GM18511 (cell line): ENCODE data around the gene ZNF763.
"Not testable (repeated sequence)": the region's sequence is repeated elsewhere in the genome, so short reads cannot be mapped to it uniquely, and the experiment has no call there.

Experiments
- ATAC-seq: cut with Tn5 transposase; IDR thresholded peaks from one replicate; pipeline ENCODE4 v1.9.1; 2021; ENCODE audit warnings: mild to moderate bottlenecking, moderate library complexity; ENCODE audit not compliant: unreplicated experiment

Gene ZNF763

DNA sequence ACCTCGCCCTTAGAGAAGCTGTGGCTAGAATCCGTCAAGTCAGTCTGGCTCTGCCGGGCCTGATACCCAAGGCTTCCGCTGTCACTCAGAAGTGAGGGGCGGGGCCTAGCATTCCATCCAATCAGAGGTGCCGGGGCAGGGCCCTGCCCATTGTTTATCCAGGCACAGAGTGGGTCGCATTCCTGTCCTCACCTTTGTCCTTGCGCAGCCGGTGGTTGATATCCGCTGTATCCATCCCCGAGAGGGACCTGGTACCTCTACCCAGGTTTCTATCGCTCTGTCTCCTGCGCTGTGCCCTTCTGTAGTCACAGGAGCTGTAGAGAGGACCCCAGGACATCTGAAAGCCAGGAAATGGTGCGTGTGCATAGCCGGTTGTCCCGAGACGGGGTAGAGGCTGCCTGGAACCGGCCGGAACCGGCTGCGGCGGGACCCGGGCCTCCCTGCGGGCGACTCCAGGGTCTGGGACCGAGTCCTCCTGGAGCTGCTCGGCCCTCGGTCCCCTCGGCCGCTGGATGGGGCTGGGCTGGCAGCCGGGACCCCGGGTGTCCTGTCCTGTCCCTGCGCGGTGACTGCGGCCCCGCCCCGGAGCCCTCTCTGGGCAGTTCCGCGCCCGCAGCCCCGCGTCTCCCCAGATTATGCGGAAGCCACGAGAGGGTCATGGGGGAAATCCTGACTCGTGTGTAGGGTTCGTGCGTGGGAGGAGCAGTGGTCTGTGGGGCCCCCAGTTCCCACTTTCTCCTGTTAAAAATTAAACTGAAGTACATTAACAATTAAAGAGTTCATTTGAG is at the start of gene ZNF763:
ZNF763 (plus strand) TSS at position 183 of the 788 bp plus-strand sequence; CDS start at position 352, 169 bp downstream.
- peak; percentile 89 for ATAC-seq

DNA sequence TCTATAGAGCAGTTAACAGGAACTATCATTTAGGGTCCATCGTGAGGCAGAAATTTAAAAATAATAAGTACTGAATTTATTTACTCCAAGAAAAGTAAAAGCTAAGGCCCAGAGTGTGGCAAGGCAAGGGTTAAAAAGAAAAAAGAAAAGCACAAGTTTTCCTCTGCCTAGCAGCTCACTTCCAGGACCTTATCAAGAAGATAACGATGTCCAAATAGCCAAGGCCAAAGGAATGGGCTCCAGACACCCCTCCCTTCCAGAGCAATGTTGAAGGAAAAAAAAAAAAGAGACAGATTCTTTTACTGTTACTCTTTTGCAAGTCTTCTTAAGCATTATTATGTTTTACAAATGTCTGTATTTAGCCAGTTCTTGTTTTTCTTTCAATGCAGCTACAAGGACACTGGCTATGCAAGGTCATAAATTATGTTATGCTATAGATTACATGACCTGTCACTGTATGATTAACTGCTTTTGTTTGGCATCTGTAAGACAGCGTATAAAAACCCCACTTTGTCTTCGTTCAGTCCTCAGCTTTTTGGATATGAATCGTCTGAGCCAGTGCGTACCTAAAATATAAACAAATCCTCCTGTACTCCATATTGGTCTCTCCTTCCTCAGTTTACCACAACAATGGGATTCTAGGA is 42.9 kb upstream of the ZNF763 start:
- no peak for ATAC-seq

DNA sequence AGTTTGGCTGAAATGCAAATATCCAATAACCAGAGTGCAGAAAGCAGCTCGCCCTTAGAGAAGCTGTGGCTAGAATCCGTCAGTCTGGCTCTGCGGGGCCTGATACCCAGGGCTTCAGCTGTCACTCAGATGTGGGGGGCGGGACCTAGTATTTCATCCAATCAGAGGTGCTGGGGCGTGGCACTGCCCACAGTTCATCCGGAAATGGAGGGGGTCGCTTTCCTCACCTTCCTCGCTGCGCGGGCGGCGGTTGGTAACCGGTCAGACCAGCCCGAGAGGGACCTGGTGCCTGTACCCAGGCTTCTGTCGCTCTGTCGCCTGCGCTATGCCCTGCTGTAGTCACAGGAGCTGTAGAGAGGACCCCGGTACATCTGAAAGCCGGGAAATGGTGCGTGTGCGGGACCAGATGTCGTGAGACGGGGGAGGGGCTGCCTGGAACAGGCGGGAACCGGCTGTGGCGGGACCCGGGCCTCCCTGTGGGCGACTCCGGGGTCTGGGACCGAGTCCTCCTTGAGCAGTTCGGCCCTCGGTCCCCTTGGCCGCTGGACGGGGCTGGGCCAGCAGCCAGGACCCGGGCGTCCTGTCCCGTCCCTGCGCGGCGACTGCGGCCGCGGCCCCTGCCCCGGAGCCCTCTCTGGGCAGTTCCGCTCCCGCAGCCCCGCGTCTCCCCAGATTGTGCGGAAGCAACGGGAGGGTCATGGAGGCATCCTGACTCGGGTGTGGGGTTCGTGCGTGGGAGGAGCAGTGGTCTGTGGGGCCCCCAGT is 39.8 kb upstream of the ZNF763 start, which contains the start of gene ZNF700:
ZNF700 (plus strand) TSS at position 222 of the 765 bp plus-strand sequence; CDS start at position 326, 104 bp downstream.
- peak; percentile 88 for ATAC-seq

DNA sequence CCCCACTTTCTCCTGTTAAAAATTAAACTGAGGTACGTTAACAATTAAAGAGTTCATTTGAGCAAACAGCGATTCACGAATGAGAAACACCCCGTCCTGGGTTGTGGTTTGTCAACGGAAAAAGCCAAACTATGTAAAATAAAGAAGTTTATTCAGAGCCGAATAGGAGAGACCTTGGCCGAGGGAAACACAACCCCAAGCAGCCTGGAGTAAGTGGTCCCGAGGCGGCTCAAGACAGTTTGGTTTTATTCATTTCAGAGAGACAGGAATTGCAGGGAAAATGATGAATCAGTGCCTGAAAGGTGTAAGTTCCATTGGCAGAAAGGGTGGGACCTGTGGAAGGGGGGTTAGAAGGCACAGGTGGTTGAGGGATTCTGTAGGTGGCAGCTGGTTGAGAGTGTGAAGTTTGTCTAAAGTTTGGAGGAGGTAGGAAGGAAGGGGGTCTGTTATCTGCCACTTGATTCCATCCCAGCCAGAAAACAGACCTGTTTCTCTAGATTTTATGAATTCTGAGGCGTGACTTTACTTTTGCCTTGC is 39.1 kb upstream of the ZNF763 start:
- ATAC-seq, result not testable (repeated sequence)

DNA sequence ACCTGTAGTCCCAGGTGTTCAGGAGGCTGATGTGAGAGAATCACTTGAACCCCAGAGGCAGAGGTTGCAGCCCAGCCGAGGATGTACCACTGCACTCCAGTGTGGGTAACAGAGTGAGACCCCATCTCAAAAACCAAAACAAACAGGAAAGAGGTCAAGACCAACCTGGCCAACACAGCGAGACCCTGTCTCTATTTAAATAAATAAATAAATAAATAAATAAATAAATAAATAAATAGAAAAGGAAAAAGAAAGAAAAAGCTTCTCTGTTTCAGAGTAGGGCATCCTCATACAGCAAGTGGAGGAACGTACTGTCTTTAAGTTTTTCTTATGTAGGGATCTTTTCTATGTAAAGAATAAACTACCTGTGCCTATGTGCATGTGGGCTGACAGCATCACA is 37.6 kb upstream of the ZNF763 start:
- ATAC-seq, result no peak

DNA sequence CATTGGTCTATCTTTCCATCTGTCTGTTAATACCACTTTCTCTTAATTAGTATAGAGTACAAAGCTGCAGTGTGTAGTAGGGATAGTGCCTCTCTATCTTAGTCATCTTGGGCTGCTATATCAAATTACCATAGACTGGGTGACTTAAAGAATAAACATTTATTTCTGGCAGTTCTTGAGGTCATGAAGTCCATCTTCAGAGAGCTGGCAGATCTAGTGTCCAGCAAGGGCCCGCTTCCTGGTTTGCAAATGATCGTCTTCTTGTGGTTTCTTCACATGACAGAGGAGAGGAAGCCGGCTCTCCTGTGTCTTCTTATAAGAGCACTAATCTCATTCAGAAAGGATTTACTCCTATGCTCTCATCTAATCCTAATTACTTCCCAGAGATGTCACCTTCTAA is 33.8 kb upstream of the ZNF763 start:
- ATAC-seq, result no peak

DNA sequence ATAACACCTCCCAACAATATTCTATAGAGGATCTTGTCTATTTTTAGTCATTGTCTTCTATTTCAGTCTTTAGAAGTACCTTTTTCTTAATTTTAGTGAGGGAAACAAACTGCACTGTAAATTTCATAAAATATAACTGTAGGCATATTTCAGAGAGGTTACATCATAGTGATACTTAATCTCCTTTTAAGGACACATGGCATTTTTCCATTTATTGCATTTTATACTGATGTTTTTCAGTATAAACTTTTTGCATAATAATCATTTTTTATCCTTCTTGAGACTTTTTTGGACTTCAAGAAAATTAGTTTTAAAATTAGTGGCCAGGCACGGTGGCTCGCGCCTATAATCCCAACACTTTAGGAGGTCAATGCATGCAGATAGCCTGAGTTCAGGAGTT is 33.3 kb upstream of the ZNF763 start:
- no peak for ATAC-seq

DNA sequence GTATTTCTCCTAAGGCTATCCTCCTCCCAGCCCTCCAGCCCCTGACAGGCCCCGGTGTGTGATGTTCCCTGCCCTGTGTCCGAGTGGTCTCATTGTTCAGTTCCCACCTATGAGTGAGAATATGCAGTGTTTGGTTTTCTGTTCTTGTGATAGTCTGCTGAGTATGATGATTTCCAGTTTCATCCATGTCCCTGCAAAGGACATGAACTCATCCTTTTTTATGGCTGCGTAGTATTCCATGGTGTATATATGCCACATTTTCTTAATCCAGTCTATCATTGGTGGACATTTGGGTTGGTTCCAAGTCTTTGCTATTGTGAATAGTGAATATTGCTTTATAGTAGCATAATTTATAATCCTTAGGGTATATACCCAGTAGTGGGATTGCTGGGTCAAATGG is 29.0 kb upstream of the ZNF763 start:
- ATAC-seq, result not testable (repeated sequence)

DNA sequence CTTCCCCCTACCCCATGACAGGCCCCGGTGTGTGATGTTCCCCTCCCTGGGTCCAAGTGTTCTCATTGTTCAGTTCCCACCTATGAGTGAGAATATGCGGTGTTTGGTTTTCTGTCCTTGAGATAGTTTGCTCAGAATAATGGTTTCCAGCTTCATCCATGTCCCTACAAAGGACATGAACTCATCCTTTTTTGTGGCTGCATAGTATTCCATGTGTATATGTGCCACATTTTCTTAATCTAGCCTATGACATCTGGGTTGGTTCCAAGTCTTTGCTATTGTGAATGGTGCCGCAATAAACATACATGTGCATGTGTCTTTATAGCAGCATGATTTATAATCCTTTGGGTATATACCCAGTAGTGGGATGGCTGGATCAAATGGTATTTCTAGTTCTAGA is 26.5 kb upstream of the ZNF763 start:
- ATAC-seq, result not testable (repeated sequence)

DNA sequence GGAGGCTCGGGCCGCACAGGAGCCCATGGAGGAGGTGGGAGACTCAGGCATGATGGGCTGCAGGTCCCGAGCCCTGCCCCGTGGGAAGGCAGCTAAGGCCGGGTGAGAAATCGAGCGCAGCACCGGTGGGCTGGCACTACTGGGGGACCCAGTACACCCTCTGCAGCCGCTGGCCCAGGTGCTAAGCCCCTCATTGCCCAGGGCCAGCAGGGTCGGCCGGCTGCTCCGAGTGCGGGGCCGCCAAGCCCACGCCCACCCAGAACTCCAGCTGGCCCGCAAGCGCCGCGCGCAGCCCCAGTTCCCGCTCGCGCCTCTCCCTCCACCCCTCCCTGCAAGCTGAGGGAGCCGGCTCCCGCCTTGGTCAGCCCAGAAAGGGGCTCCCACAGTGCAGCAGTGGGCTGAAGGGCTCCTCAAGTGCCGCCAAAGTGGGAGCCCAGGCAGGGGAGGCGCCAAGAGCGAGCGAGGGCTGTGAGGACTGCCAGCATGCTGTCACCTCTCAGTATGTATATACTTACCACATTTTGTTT is 23.4 kb upstream of the ZNF763 start:
- not testable (repeated sequence) for ATAC-seq

DNA sequence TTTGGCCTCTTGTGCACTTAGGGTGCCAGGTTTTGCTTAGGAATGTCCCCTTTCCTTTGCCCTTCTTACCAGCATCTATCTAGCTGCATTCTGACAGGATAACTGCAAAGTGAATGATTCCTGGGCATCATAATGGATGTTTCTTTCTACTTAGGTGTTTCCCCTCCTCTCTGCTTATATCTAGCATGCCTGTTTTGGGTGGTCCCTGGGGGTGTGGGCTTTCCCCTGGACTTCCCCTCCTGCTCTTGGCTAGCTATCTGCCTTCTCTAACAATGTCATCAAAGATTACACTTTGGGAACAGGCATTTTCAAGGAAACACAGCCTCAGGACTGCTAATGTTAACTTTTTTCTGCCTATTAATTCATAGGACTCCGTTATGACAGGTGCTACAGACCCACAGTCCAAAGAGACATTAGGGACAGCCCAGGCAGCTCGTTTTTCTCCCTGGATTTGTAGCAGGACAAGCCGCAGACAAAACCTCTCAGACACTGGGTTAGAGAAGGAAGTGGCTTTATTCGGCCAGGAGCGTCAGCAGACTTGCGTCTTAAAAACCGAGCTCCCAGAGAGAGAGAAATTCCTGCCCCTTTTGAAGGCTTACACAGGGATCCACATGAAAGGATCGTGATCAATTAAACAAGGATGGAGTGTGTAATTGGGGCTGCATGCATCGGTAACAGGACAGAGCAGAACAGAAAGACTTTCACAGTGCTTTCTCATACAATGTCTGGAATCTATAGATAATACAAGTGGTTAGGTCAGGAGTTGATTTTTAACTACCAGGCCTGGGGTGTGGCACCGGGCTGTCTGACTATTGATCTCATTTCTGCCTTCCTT is 22.6 kb upstream of the ZNF763 start:
- ATAC-seq, result no peak

DNA sequence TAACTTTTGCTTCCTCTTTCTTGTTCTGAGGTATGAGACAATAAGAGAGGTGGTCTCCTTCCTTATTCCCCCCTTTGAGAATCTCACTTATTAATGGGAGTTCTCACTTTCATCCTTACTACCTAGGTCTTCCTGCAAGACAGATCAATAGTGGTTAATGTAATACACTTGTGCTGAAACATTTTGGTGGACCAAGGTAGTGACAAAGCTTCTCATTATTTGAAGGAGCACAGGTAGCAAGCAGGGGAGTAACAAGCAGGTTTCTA is 22.1 kb upstream of the ZNF763 start:
- ATAC-seq, result no peak

DNA sequence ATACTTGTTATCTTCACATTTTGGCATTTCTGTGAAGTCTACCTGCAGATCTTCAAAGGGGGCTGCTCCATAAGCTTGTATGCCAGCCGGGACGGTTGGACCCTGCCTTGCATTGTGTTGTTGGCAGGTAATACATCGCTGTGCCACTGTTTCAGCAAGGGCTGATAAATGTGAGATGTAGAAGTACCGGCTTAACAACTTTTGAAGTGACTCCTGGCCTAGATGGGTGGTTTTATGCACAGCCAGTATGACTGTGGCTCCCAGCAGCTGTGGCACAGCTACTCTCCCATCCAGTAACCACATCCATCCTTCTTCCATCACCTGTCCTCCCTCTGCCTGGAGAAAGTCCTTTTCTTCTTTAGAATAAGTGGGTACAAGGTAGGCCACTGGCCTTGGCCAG is 20.2 kb upstream of the ZNF763 start:
- ATAC-seq, result no peak

DNA sequence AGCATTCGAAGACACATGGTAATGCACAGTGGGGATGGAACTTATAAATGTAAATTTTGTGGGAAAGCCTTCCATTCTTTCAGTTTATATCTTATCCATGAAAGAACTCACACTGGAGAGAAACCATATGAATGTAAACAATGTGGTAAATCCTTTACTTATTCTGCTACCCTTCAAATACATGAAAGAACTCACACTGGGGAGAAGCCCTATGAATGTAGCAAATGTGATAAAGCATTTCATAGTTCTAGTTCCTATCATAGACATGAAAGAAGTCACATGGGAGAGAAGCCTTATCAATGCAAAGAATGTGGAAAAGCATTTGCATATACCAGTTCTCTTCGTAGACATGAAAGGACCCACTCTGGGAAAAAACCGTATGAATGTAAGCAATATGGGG is 16.2 kb upstream of the ZNF763 start:
- no peak for ATAC-seq

DNA sequence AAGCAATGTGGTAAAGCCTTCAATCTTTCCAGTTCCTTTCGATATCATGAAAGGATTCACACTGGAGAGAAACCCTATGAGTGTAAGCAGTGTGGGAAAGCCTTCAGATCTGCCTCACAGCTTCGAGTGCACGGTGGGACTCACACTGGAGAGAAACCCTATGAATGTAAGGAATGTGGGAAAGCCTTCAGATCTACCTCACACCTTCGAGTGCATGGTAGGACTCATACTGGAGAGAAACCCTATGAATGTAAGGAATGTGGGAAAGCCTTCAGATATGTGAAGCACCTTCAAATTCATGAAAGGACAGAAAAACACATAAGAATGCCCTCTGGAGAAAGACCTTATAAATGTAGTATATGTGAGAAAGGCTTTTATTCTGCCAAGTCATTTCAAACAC is 15.6 kb upstream of the ZNF763 start:
- no peak for ATAC-seq

DNA sequence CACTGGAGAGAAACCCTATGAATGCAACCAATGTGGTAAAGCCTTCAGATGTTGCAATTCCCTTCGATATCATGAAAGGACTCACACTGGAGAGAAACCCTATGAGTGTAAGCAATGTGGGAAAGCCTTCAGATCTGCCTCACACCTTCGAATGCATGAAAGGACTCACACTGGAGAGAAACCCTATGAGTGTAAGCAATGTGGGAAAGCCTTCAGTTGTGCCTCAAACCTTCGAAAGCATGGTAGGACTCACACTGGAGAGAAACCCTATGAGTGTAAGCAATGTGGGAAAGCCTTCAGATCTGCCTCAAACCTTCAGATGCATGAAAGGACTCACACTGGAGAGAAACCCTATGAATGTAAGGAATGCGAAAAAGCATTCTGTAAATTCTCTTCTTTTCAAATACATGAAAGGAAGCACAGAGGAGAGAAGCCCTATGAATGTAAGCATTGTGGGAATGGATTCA is 15.2 kb upstream of the ZNF763 start:
- not testable (repeated sequence) for ATAC-seq

DNA sequence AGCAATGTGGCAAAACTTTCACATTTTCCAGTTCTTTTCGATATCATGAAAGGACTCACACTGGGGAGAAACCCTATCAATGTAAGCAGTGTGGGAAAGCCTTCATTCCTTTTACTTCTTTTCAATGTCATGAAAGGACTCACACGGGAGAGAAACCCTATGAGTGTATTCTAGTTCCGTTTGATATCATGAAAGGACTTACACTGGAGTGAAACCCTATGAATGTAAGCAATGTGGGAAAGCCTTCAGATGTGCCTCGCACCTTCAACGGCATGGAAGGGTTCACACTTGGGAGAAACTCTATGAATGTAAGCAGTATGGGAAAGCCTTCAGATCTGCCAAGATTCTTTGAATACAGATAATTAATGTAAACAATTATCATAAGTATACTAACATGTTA is 14.5 kb upstream of the ZNF763 start:
- no peak for ATAC-seq

DNA sequence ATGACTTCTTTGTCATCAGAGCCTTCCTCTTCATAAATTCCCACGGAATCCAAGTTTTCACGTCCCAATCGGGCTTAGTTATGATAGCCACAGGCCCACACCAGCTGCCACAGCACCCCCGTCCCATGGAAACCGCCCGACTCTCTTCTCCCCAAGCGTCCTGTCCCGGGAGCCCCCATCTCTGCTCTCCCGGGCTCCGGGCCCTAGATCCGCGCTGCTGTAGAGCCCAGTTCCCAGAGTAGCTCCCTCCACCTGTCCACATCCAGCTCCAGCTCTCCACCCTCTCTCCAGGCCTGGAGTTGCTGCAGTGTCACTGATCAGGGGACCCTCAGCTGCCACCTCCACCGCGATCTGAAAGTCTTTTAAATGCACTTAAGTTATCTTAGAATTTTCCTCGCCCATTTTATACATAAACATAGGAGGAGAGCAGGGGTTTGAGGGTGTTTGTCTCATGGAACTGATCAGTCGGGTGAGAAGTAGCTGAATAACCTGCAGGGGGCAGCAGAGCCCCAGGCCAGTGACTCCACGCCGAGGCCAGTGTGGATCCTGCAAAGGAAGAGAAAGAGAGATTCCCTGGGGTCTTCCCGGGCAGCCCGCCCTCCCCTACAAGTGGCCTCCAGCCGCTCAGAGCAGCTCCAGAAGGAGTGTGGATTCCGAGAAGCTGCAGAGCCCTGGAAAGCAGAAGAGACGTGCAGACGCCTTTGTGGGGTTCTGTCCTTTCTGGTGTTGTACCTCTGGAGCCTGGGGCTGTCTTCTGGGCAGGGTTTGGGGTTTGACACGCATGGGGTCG is 1.1 kb upstream of the ZNF763 start:
- peak; percentile 29 for ATAC-seq

DNA sequence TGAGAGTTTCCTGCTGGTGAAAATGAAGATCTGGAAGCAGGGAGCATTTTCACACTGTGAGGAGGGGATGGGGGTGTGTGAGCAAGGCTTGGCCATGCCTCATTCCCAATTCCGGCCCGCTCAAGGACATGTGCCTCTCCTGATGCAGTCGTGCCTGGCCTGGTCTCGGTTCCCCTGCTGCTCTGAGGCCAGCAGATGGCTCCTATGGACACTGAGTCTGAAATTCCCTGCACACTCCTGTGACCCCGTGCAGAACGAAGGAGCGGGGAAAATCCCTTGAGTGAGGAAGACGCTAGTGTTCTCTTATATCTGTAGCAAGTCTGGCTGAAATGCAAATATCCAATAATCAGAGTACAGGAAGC is 363 bp upstream of the ZNF763 start:
- ATAC-seq, result peak; percentile 11

DNA sequence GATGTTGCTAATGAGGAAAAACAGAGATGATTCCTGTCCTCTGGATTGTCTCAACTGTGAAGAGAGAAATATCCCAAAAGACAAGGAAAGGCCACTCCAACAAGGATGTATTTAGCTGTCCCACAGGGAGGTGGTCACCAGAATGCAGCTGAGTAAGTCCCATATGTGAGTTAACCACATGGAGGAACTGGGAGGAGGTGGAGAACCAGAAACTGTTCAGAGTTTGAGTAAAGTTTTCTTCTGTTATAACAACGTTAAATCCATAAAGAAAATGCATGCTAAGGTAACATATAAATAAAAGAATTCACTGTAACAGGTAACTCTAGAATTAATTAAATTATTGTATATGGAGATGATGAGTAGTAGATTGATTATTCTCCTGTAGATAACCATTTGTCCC is 5.3 kb downstream of the ZNF763 start:
- ATAC-seq, result no peak
